ENCODE data around the gene NMNAT2. TPM values are rescaled to one million over a fixed set of nuclear protein-coding genes. Genes with fewer than 3 reads are reported as not detected.
A peak's percentile ranks its signal among the peaks of the same experiment; 100 is the strongest.

NMNAT2 gene
- total and polyA plus RNA-seq, 4 donors = 0.10 to 1.1 (median 0.94) TPM

DNA sequence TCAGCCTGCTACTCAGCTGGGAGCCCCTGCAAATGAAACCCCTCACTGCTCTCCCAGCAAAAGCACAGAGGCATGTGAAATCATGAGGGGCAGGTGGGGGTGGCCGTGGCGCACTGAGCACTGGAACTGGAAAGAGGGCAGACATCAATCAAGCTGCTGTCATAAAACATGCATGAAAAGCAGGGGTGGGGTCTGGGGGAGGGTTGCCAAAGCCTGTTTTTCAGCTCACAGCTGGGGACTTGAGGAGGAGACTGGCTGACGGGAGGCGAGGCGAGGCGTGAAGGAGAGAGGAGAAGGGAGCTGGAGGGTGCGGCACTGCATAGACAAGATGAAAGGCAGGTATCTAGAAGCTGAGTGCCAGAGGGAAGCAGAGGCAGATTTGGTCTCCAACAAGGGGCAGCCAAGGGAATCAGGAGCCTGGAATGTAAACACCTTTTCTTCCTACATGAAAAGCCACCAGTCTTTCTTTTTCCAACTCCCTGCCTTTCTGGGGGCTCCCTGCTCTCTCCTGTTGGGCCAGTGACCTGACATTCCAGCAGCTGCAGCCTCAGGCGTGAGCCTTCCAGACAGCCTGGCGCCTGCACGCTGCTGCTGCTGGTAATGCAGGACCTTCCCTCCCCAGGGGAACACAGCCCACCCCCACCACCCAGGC, 87.0 kb downstream of the NMNAT2 start:
- no peak overlapping the region for H3K4me3 ChIP-seq
- H3K4me1 ChIP-seq (ENCODE audit: control insufficient read depth in 5 of 5, insufficient read depth in 5 of 5, low read length in 5 of 5) = peaks cover 0 to 10% (median 3%) of the 10 kb centered on the region in 5 donors
- 30 to 33% methylated on average over 10 of the region's 10 CpGs for WGBS, 2 donors
- H3K9me3 ChIP-seq (ENCODE audit: control insufficient read depth in 4 of 4, insufficient read depth in 3 of 4, low read length in 3 of 4) = peaks cover 0 to 2% (median 0%) of the 10 kb centered on the region in 4 donors
- no peaks in the 10 kb centered on the region for H3K27me3 ChIP-seq (ENCODE audit: control insufficient read depth in 3 of 3, insufficient read depth in 3 of 3, low read length in 2 of 3)
- no peaks in the 10 kb centered on the region for H3K36me3 ChIP-seq (ENCODE audit: control insufficient read depth in 4 of 4, insufficient read depth in 4 of 4, low read length in 4 of 4)
- ATAC-seq (ENCODE audit: insufficient read depth, low FRiP score) = no peak
- no peak overlapping the region for H3K9ac ChIP-seq (ENCODE audit: insufficient read depth in 1 of 2, low read length in 2 of 2)
- peak; percentile 36 to 50 (median 47) for DNase-seq
- no peak overlapping the region for H3K27ac ChIP-seq (ENCODE audit: low read depth in 1 of 2, low read length in 1 of 2)
- TF ChIP-seq, protein P1, sequence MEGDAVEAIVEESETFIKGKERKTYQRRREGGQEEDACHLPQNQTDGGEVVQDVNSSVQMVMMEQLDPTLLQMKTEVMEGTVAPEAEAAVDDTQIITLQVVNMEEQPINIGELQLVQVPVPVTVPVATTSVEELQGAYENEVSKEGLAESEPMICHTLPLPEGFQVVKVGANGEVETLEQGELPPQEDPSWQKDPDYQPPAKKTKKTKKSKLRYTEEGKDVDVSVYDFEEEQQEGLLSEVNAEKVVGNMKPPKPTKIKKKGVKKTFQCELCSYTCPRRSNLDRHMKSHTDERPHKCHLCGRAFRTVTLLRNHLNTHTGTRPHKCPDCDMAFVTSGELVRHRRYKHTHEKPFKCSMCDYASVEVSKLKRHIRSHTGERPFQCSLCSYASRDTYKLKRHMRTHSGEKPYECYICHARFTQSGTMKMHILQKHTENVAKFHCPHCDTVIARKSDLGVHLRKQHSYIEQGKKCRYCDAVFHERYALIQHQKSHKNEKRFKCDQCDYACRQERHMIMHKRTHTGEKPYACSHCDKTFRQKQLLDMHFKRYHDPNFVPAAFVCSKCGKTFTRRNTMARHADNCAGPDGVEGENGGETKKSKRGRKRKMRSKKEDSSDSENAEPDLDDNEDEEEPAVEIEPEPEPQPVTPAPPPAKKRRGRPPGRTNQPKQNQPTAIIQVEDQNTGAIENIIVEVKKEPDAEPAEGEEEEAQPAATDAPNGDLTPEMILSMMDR (IDR thresholded peaks at IDR 0.05; ENCODE audit: control extremely low read depth, extremely low read depth) = no peak

DNA sequence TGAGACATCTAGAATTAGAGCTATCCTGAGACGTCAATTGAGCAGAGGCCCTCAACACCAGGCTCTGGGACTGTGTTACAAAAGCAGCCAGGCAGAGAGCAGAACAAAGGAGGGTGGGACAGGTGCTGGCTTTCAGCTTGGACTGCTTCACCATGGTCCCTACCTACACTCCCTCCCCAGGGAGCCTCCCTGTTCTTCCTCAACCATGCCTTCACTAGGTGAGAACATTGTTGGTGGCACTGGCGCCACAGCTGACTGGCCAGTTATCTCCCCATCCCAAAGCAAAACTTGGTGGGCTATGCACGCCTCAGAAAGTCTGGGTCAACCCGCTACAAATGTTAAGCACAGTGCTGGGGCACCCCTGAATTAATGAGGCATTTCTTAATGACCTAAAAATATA, 87.8 kb downstream of the NMNAT2 start:
- no peak overlapping the region for H3K9ac ChIP-seq (ENCODE audit: insufficient read depth in 1 of 2, low read length in 2 of 2)
- H3K4me3 ChIP-seq = no peak overlapping the region
- no peaks in the 10 kb centered on the region for H3K27me3 ChIP-seq (ENCODE audit: control insufficient read depth in 3 of 3, insufficient read depth in 3 of 3, low read length in 2 of 3)
- ATAC-seq (ENCODE audit: insufficient read depth, low FRiP score) (no peak), DNase-seq (no peak)
- H3K27ac ChIP-seq (ENCODE audit: low read depth in 1 of 2, low read length in 1 of 2) = no peak overlapping the region
- no peaks in the 10 kb centered on the region for H3K36me3 ChIP-seq (ENCODE audit: control insufficient read depth in 4 of 4, insufficient read depth in 4 of 4, low read length in 4 of 4)
- TF ChIP-seq, protein P1 (IDR thresholded peaks at IDR 0.05; ENCODE audit: control extremely low read depth, extremely low read depth) = no peak
- peaks cover 0 to 2% (median 0%) of the 10 kb centered on the region in 4 donors for H3K9me3 ChIP-seq (ENCODE audit: control insufficient read depth in 4 of 4, insufficient read depth in 3 of 4, low read length in 3 of 4)
- WGBS, 2 donors = 82 to 91% methylated on average over 4 of the region's 4 CpGs
- H3K4me1 ChIP-seq (ENCODE audit: control insufficient read depth in 5 of 5, insufficient read depth in 5 of 5, low read length in 5 of 5) = peaks cover 0 to 10% (median 3%) of the 10 kb centered on the region in 5 donors

DNA sequence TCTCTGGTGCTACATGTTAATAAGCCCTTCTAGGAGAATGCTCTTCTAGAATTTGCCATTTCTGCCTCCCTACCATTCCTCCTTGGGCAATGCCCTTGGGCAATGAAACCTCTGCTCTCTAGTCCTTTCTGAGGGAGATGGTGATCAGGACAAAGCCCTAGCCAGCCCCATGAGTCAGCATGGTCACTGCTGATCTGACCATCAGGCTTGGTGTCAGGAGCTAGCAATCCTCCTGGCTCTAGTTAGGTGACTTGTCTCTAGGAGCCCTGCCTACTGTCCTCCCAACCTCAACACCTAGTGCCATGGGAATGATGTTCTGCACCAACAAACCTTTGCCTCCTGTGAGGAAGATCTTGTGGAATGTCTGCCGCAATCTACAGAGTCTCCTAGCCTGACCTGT, 89.8 kb downstream of the NMNAT2 start:
- Histone ChIP-seq H3K9ac (ENCODE audit: insufficient read depth in 1 of 2, low read length in 2 of 2) (no peak overlapping the region), H3K4me3 (no peak overlapping the region), H3K4me1 (ENCODE audit: control insufficient read depth in 5 of 5, insufficient read depth in 5 of 5, low read length in 5 of 5) (peaks cover 0 to 10% (median 3%) of the 10 kb centered on the region in 5 donors), H3K27ac (ENCODE audit: low read depth in 1 of 2, low read length in 1 of 2) (no peak overlapping the region), H3K36me3 (ENCODE audit: control insufficient read depth in 4 of 4, insufficient read depth in 4 of 4, low read length in 4 of 4) (no peaks in the 10 kb centered on the region), H3K9me3 (ENCODE audit: control insufficient read depth in 4 of 4, insufficient read depth in 3 of 4, low read length in 3 of 4) (peaks cover 0 to 2% (median 0%) of the 10 kb centered on the region in 4 donors), H3K27me3 (ENCODE audit: control insufficient read depth in 3 of 3, insufficient read depth in 3 of 3, low read length in 2 of 3) (no peaks in the 10 kb centered on the region)
- TF ChIP-seq, protein P1 (IDR thresholded peaks at IDR 0.05; ENCODE audit: control extremely low read depth, extremely low read depth) = no peak
- ATAC-seq (ENCODE audit: insufficient read depth, low FRiP score) (no peak), DNase-seq (no peak)
- WGBS, 2 donors = 96 to 100% methylated on average over 1 of the region's 1 CpG

All from lung (tissue), 12 donors.